Stimulated activated CD8-positive, alpha-beta memory T cell treated with anti-CD3 and anti-CD28 coated beads, Interleukin-4, amount 100 ng/mL, for 1 hour (primary cell): ENCODE results near the gene SORL1.
"Not testable (repeated sequence)": the region's sequence is repeated elsewhere in the genome, so short reads cannot be mapped to it uniquely, and the experiment has no call there.

Source experiments
- DNase-seq, 2 donors: peaks; one replicate each; pipeline ENCODE4 v3.0.0-alpha.2; 2020; ENCODE audit warnings: low read depth in 2 of 2, low spot score in 1 of 2

SORL1 gene

GRCh38 chr11:121506237-121506636 is 54.1 kb downstream of the SORL1 start:
- DNase-seq, result not testable (repeated sequence)

GRCh38 chr11:121508449-121508848 is 56.3 kb downstream of the SORL1 start:
- no peak for DNase-seq

- no peak for DNase-seq
Measured at GRCh38 chr11:121510438-121510837, 58.3 kb downstream of the SORL1 start.

GRCh38 chr11:121512468-121513465 is 60.7 kb downstream of the SORL1 start:
- DNase-seq, result no peak

GRCh38 chr11:121513807-121514206 is 61.7 kb downstream of the SORL1 start:
- no peak for DNase-seq

- DNase-seq, result no peak
Measured at GRCh38 chr11:121514432-121515334, 62.6 kb downstream of the SORL1 start.

- DNase-seq, result no peak
Measured at GRCh38 chr11:121515335-121515671, 63.2 kb downstream of the SORL1 start.

- no peak for DNase-seq
Measured at GRCh38 chr11:121517996-121518395, 65.9 kb downstream of the SORL1 start.

GRCh38 chr11:121520243-121521144 is 68.4 kb downstream of the SORL1 start:
- DNase-seq, result no peak

GRCh38 chr11:121521145-121522042 is 69.3 kb downstream of the SORL1 start:
- DNase-seq, result no peak

- DNase-seq, result no peak
Measured at GRCh38 chr11:121522043-121522941, 70.2 kb downstream of the SORL1 start.

- DNase-seq, result no peak
Measured at GRCh38 chr11:121523581-121524232, 71.6 kb downstream of the SORL1 start.

GRCh38 chr11:121524233-121524631 is 72.1 kb downstream of the SORL1 start:
- DNase-seq, result no peak

GRCh38 chr11:121525376-121525775 is 73.3 kb downstream of the SORL1 start:
- no peak for DNase-seq

GRCh38 chr11:121530257-121530656 is 78.1 kb downstream of the SORL1 start:
- no peak for DNase-seq

GRCh38 chr11:121533601-121534000 is 81.5 kb downstream of the SORL1 start:
- DNase-seq, result no peak

GRCh38 chr11:121534131-121535093 is 82.3 kb downstream of the SORL1 start:
- DNase-seq, result no peak
